ENCODE measurements around the gene OR56A4. TPM values are rescaled to one million over a fixed set of nuclear protein-coding genes. Genes with fewer than 3 reads are reported as not detected.

OR56A4 gene
- total and polyA plus RNA-seq, 2 donors (not counting 3 experiments of a cell fraction or from before 2014, with no cell fraction given): not detected

GRCh38 chr11:5968394-5968793 lies 38.4 kb downstream of the OR56A4 start, which contains the start of gene OR56A5:
TSS of gene OR56A5 (minus strand) at chr11:5968494. CDS start at chr11:5968494, 0 bp downstream.
- Histone ChIP-seq H4K20me1 (replicated peaks; ENCODE audit: control insufficient read depth, extremely low read depth, insufficient read depth, low read length) (no peaks in the 10 kb centered on the region), H3K27ac (ENCODE audit: insufficient read depth, low read depth, low read length) (no peak within 1 kb of the TSS), H3K9ac (replicated peaks; ENCODE audit: extremely low read depth, insufficient read depth, low read length) (no peak within 1 kb of the TSS), H3K27me3 (ENCODE audit: control insufficient read depth in 2 of 2, insufficient read depth in 2 of 2, low read length in 2 of 2) (no peaks in the 10 kb centered on the region), H3K4me3 (replicated peaks in 1 of 3; ENCODE audit: insufficient read depth in 1 of 3, low read depth in 1 of 3, low read length in 3 of 3) (no peak within 1 kb of the TSS), H3K4me2 (ENCODE audit: insufficient read depth, low read length) (no peak within 1 kb of the TSS), H3K4me1 (ENCODE audit: control insufficient read depth, extremely low read depth, insufficient read depth, low read length) (no peaks in the 10 kb centered on the region), H3K9me3 (replicated peaks; ENCODE audit: control insufficient read depth, insufficient read depth, low read length) (no peaks in the 10 kb centered on the region), H2AFZ (ENCODE audit: low read depth, low read length) (no peak within 1 kb of the TSS), H3K9me1 (replicated peaks; ENCODE audit: control insufficient read depth, extremely low read depth, insufficient read depth, low read length) (no peaks in the 10 kb centered on the region), H3K36me3 (ENCODE audit: control insufficient read depth in 2 of 2, extremely low read depth in 1 of 2, insufficient read depth in 2 of 2, low read length in 2 of 2) (no peaks in the 10 kb centered on the region), H3K79me2 (ENCODE audit: control insufficient read depth, insufficient read depth, low read length) (no peaks in the 10 kb centered on the region)
- dilution Hi-C loops (cut with MboI; ENCODE audit: extremely low pct_ligation_motif_present, low sequenced_read_pairs) (no loop called here), intact Hi-C loops (cut with micrococcal nuclease) (no loop called here)
- DNase-seq (ENCODE audit: low read depth, low spot score) (no peak), FAIRE-seq (no peak)
- ChIA-PET POLR2A (no interaction called here), CTCF (no interaction called here)
- no peak for TF ChIP-seq POLR2A (IDR thresholded peaks at IDR 0.05; ENCODE audit: low read depth, low read length)
- TF ChIP-seq MYC (IDR thresholded peaks at IDR 0.05; ENCODE audit: low read depth, low read length): no peak
- no peak for TF ChIP-seq JUN (IDR thresholded peaks at IDR 0.05; ENCODE audit: borderline replicate concordance, insufficient read depth, insufficient read length, low read depth)
- no peak for TF ChIP-seq GATA2 (IDR thresholded peaks at IDR 0.05; ENCODE audit: insufficient read depth, insufficient read length, low read depth, low read length)
- TF ChIP-seq MAX (IDR thresholded peaks at IDR 0.05; ENCODE audit: insufficient read depth, insufficient read length): no peak
- TF ChIP-seq POLR2AphosphoS5 (IDR thresholded peaks at IDR 0.05; ENCODE audit: insufficient read depth, low read depth, low read length): no peak
- no peak for TF ChIP-seq CTCF (IDR thresholded peaks at IDR 0.05; ENCODE audit: extremely low read depth in 1 of 2, insufficient read depth in 1 of 2, low read depth in 1 of 2, low read length in 2 of 2)
- no peak for TF ChIP-seq EZH2 (IDR thresholded peaks at IDR 0.05; ENCODE audit: borderline replicate concordance, low read depth, low read length, severe bottlenecking)
- TF ChIP-seq FOS (IDR thresholded peaks at IDR 0.05; ENCODE audit: borderline replicate concordance, insufficient read depth, low read length): no peak
- BruUV-seq (replicated peaks): no TSS peak

Measured in endothelial cell of umbilical vein (primary cell).